Neural progenitor cell (in vitro differentiated cells): ENCODE data around the gene ADAMTS15.

Experiments
- CTCF ChIP-seq: fragments of 200-600 bp; sonication (generic); IDR thresholded peaks from 2 replicates; pipeline ENCODE4 v1.5.1; 2017; ENCODE audit warnings: antibody characterized with exemption, mild to moderate bottlenecking
- EZH2 ChIP-seq: fragments of 200-600 bp; sonication (generic); IDR thresholded peaks from 2 replicates; pipeline ENCODE4 v1.6.1; 2017; ENCODE audit warnings: antibody characterized with exemption, mild to moderate bottlenecking, moderate library complexity
- EZH2phosphoT487 ChIP-seq: fragments of 200-600 bp; sonication (generic); IDR thresholded peaks from 2 replicates; pipeline ENCODE4 v1.6.1; 2017; ENCODE audit warnings: antibody characterized with exemption

DNA sequence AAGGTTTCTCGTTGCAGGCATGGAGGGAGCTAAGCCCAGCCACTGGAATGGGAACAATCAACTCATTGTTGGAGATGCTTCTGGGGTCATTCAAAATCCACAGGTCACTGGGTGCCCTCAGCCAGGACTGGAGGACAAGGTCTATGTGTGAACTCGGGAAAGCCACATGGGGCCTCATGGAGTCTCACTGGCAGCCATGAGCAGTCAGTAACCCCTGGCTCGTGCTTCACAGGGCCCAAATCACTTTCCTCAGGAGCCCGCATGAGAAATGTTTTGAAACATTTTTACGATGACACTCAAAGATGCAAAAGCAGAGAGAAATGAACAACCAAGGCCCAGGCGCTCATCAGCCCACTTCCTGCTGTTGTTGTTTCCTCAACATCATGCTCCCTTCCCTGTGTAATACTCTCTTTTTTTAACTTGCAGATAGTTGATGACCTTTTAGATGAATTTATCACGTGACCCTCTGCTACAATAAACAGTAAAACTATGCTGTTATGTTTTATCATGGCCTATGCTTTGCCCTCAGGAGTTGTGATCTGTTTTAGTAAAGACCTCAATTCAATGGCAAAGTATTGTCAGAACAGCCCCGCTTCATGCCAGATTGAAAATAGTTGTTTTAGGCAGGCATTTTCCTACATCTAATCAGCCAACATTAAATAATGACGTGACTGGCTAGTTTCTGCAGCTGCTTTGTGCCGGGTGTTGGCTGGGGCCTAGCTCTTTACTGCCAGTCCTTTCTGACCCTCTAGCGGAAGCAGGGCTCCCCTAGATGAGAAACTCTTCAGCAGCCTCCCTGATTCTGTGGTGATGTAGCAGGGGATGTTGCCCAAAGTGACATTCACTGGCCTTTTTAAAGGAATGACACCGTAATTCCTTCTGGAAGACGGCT, 39.7 kb downstream of the ADAMTS15 start:
- no peak for TF ChIP-seq CTCF
- no peak for TF ChIP-seq EZH2
- no peak for TF ChIP-seq EZH2phosphoT487
